Astrocyte of the cerebellum (primary cell): ENCODE data around the gene SLC35F3.

Experiments used
- DNase-seq: peaks from one replicate; pipeline ENCODE4 v3.0.0-alpha.2; 2011; ENCODE audit warnings: low read depth
- H3K4me3 ChIP-seq: 2 replicates; pipeline ENCODE4 v1.5.1; 2011; ENCODE audit warnings: mild to moderate bottlenecking, low read depth, low read length, moderate library complexity
- CTCF ChIP-seq: IDR thresholded peaks from 2 replicates; pipeline ENCODE4 v1.5.1; 2012; ENCODE audit warnings: low read length, low read depth, moderate library complexity, mild to moderate bottlenecking; ENCODE audit errors: missing control alignments
- in situ Hi-C: cut with HindIII; loops from 2 replicates; pipeline ENCODE4 v1.10.0; 2017; ENCODE audit warnings: low sequenced_read_pairs

Gene SLC35F3

GRCh38 chr1:233988963-233989696, 84.7 kb downstream of the SLC35F3 start:
- no peak for TF ChIP-seq CTCF
- in situ Hi-C loops = no loop called here
- no peak for DNase-seq
- no peak overlapping the region for H3K4me3 ChIP-seq

GRCh38 chr1:233990486-233990885, 86.0 kb downstream of the SLC35F3 start:
- no peak for TF ChIP-seq CTCF
- DNase-seq = no peak
- no peak overlapping the region for H3K4me3 ChIP-seq
- in situ Hi-C loops = no loop called here

- DNase-seq = no peak
- in situ Hi-C loops = no loop called here
- H3K4me3 ChIP-seq = no peak overlapping the region
- TF ChIP-seq CTCF = no peak
Measured at GRCh38 chr1:233993651-233994050, 89.2 kb downstream of the SLC35F3 start.

- no peak overlapping the region for H3K4me3 ChIP-seq
- no peak for TF ChIP-seq CTCF
- in situ Hi-C loops = no loop called here
- no peak for DNase-seq
Measured at GRCh38 chr1:233994112-233994511, 89.6 kb downstream of the SLC35F3 start.

GRCh38 chr1:233998456-233998855, 94.0 kb downstream of the SLC35F3 start:
- in situ Hi-C loops = no loop called here
- no peak overlapping the region for H3K4me3 ChIP-seq
- no peak for TF ChIP-seq CTCF
- no peak for DNase-seq

- TF ChIP-seq CTCF = no peak
- in situ Hi-C loops = no loop called here
- no peak overlapping the region for H3K4me3 ChIP-seq
- no peak for DNase-seq
Measured at GRCh38 chr1:233998891-233999290, 94.4 kb downstream of the SLC35F3 start.
